C1 segment of cervical spinal cord (tissue), 14 donors: Measurements from ENCODE around the gene CHCHD6.

Experiments used
- DNase-seq, 14 donors: peaks; one replicate each; lab custom pipeline; 2025; lab: John Stamatoyannopoulos, UW

CHCHD6 gene

GRCh38 chr3:126859415-126860246, 155.6 kb downstream of the CHCHD6 start:
- no peak for DNase-seq

DNA sequence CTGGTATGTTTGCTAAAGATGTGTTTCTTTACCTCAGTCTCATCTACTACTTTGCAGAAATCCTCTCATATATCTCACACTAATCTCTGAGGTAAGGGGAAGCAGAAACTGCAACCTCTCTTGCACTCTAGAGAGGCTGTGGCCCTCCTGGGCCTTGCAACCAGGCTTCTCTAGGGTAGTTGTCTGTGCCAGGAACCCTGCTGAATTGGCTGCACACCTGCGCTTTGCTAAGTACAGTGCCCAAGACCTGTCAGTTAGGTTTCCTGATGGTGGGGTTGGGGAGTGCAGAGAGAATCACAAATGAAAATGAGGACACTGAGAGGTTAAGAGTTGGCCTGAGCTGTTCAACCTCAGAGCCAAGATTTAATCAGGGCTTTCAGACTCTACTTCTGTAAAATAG, 161.7 kb downstream of the CHCHD6 start:
- no peak for DNase-seq

DNA sequence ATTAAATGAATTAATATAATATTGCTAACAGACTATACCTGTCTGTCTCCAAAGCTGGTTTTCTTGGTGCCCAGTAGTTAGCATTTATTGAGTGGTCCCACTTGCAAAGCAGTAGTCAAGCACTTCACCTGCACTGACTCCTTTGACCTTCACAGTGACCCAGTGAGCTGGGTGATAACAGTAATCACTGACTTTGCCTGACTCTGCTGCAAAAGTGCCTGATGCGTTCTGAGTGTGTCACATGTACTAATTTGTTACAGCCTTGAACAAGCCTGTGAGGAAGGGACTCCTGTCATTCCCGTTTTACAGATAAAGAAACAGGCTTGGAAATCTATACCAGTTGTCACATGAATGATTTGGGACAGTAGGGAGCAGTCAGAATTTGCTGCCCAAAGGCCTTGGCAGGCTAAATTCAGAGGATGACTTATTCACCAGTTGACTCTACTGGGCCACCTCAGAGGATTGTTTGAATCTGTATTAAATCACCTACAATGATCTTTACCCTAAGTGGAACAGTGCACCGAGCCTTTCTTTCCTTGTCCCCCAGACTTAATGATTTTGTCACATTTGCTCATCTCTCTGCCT, 162.2 kb downstream of the CHCHD6 start:
- DNase-seq, result no peak

GRCh38 chr3:126867190-126867862, 163.3 kb downstream of the CHCHD6 start:
- DNase-seq, result no peak

DNA sequence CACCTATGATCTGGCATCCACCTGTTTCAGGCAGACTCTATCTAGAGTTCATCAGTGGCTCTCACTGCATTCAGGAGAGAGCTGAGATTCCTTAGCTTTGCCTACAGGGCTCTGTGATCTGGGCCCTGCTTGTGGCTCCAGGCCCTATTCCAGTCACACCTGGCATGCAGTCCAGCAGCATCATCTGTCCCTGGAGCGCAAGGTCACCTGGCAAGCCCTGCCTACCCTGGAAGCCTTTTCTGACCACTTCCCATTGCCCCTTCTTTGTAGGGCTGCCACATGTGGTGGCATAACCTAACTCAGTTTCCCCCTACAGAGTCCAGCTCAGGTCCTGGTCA, 163.8 kb downstream of the CHCHD6 start:
- no peak for DNase-seq

DNA sequence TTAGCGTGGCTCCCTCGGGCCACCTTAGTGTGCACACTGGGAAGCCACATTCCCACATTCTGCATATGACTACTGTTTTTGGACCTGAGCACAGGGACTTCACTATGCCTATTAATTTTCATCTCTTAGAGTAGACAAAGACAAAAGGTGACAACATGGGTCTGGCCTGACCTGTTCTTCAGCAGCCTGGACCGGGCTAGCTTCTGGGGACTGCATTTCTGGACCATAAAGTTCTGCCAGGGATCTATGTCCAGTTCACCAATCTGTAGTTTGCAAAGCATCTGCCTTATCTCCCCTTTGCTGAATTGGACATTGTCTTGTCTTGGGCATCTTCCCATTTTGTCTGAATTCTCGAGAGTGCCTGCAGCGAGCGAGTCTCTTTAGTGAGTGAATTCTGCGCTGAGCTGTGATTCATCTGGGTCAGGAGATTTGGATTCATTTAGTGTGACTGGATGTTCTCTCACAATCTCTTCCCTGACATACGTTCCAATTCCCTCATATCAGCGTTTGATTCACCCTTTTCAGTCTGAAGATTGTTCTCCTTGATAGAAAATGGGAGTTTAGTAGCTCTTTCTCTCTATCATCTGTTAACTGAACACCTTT, 166.7 kb downstream of the CHCHD6 start:
- DNase-seq, result no peak

DNA sequence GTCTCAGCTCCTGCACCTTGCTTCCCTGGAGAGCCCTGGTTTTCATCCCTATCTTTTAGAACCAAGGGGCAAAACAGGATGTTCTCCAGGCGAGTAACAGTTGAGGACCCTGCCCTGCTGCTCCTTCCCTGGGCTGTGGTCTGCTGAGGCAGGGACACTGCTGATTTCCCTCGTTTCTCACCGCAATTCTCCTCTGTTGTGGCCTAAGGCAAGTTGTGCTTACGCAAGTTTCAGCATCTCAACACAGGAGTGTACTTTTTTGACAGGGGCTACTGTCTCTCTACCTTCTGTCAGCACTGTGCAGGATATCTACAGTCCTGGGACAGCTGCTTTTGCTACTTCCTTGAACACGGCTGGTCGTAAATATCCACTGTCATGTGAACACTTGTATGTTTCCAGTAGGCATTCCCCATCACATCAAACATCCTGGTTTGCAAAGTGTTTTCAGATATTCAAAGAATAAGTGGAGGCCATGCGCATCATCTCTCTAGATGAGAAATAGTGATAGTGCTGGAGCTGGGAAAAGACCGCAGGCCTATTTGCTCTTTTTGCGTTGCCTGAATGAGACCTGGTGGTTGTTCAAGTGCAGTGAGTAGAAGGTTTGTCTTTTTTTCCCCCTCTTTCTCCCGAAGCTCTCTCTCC, 168.8 kb downstream of the CHCHD6 start:
- no peak for DNase-seq

- no peak for DNase-seq
Measured at GRCh38 chr3:126873416-126873815, 169.4 kb downstream of the CHCHD6 start.

DNA sequence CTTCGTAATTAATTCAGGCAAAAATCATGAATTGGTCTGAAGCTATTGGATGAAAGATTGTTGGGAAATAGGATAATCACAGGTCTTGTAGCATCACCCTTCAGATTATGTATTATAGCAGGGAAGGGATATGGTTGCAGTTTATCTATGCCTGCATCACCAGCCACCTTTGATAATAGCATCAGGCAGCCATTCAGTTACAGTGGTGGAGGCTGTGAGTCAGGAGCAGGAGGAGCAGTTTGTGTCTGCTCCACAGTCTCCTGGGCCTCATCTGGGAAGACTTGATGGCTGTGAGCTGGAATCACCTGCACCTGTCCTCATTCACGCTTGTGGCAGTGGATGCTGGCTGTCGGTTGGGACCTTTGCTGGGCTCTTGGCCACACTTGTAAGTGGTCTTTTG, 174.6 kb downstream of the CHCHD6 start:
- DNase-seq, result no peak

GRCh38 chr3:126880901-126881300, 176.9 kb downstream of the CHCHD6 start:
- DNase-seq, result no peak

GRCh38 chr3:126881861-126882260, 177.8 kb downstream of the CHCHD6 start:
- no peak for DNase-seq

GRCh38 chr3:126883241-126883640, 179.2 kb downstream of the CHCHD6 start:
- DNase-seq, result no peak

- DNase-seq, result no peak
Measured at GRCh38 chr3:126885425-126885824, 181.4 kb downstream of the CHCHD6 start.

GRCh38 chr3:126886217-126886616, 182.2 kb downstream of the CHCHD6 start:
- no peak for DNase-seq

GRCh38 chr3:126887686-126888085, 183.6 kb downstream of the CHCHD6 start:
- DNase-seq, result no peak

- no peak for DNase-seq
Measured at GRCh38 chr3:126888186-126888760, 184.2 kb downstream of the CHCHD6 start.

DNA sequence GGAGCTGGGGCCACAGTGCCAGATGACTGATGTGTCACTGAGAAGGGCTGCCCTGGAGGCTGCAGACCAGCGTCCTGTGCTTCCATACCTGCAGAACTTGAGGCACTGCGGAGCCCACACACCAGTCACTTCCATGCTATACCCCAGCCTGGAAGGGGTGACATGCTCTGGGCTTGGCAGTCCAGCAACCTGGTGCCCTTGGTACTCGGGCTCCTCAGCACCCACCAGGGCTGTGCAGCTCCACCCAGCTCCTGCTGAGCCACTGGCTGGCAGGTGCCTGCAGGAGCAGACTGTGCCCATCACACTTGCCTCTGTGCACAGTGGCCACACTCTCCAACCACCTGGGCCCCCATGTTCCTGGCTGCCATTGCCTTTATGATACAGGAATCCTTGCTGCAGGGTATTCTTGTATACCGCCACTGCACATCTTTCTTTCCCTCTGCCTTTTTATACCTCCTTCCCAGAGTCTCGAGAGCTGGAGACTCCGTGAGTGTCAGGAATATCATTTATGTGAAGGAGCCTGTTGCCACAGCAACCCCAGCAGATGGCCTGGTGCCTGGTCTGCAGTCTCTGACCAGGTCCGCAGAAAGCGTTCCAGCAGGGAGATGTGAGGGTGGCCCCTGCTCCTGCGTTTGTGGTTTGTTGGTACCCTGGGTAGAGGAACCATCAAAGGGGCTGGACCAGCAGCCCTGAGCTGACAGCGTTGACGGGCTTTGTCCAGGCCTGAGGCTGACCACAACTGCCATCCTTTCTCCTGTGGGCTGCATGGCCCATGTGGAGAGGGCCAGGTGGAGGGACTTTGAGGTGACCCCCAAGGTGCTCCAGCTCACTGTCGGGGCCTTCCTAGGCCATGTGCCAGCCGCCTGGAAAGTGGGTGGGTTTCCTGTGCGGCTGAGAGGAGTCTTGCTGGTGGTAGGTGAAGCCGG, 185.5 kb downstream of the CHCHD6 start:
- peak in 1 of 14 donors; percentile 26 for DNase-seq

- DNase-seq, result no peak
Measured at GRCh38 chr3:126891141-126891540, 187.1 kb downstream of the CHCHD6 start.

- no peak for DNase-seq
Measured at GRCh38 chr3:126891791-126892190, 187.8 kb downstream of the CHCHD6 start.

DNA sequence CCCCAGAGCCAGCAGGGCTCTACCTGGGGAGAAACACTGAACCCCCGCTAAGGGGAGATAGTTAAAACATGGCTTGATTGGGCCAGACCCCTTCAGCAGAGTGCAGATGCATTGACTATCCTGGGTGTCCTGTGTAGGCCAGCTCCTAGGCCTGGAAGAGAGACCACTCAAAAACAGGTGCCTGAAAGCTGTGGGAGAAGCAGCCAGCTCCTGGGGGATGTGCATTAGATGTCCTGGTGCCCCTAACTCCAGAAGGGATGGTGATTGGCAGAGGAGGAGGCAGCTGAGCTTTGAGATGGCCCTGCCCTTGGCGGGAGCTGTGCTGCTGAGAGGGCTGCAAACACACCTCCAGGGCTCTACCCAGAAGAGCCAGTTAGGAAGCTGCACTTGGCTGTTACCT, 189.6 kb downstream of the CHCHD6 start:
- DNase-seq, result no peak

DNA sequence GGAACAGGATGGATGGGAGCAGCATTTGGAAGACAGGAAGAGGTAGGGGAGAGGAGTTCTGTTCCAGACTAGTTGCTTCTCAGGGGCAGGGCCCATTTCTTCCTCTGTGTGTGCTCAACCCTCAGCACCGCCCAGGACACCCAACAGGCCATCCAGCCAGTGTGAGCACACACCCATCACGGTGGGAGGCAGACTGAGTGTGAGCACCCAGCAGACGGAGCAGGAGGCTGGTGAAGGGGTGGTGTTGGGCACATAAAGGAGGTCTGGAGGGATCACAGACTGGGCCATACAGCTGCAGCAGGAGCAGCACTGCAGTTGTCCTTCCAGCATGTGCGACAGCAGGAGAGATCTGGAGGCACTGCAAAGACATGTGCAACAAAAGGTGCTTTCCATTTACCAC, 190.4 kb downstream of the CHCHD6 start:
- no peak for DNase-seq
